CD4-positive, alpha-beta T cell (primary cell): ENCODE results near the gene KHNYN. TPM values are rescaled to one million over a fixed set of nuclear protein-coding genes. Genes with fewer than 3 reads are reported as not detected.

Source experiments
- ATAC-seq: fragments of 200-7000 bp; cut with Tn5 transposase; one replicate; pipeline ENCODE4 v1.10.0; 2022; ENCODE audit warnings: mild to moderate bottlenecking; ENCODE audit not compliant: poor library complexity
- CTCF ChIA-PET: fragments of 350-600 bp; sonication (Branson Sonifier 250); formaldehyde crosslinking; loops from one replicate; lab custom pipeline; 2021; ENCODE audit warnings: antibody characterized with exemption, inconsistent platforms; lab: Charles Lee
- POLR2A ChIA-PET: fragments of 350-600 bp; sonication (Branson Sonifier 250); formaldehyde crosslinking; loops from one replicate; lab custom pipeline; 2021; ENCODE audit warnings: antibody characterized with exemption, inconsistent platforms; lab: Charles Lee
- DNase-seq, 14 experiments: peaks; one replicate each; pipeline ENCODE4 v3.0.0-alpha.2; 2013 to 2020; ENCODE audit warnings: mixed read lengths in 2 of 14
- H3K27ac ChIP-seq, 2 donors: one replicate each; pipeline versions ENCODE4 v1.5.1 to v1.7.0; 2013; ENCODE audit warnings: low read length in 2 of 2, low read depth in 1 of 2, mild to moderate bottlenecking in 1 of 2
- H3K27me3 ChIP-seq, 2 experiments: 1 replicate in 1 of 2; 2 replicates in 1 of 2; pipeline versions ENCODE4 v1.6.1 to v1.7.0; 2013; ENCODE audit warnings: low read length in 2 of 2, control low read depth in 1 of 2, mild to moderate bottlenecking in 1 of 2, moderate library complexity in 1 of 2; ENCODE audit not compliant: insufficient read depth in 2 of 2, control insufficient read depth in 1 of 2
- H3K36me3 ChIP-seq: one replicate; pipeline ENCODE4 v1.6.1; 2013; ENCODE audit warnings: low read length, control low read depth; ENCODE audit not compliant: insufficient read depth
- H3K4me1 ChIP-seq: one replicate; pipeline ENCODE4 v1.6.1; 2013; ENCODE audit warnings: low read length, control low read depth; ENCODE audit not compliant: insufficient read depth
- H3K4me3 ChIP-seq: one replicate; pipeline ENCODE4 v1.5.1; 2013; ENCODE audit warnings: mild to moderate bottlenecking, low read length, moderate library complexity
- H3K9me3 ChIP-seq, 2 experiments: 1 replicate in 1 of 2; 2 replicates in 1 of 2; pipeline versions ENCODE4 v1.6.1 to v1.7.0; 2013; ENCODE audit warnings: low read length in 2 of 2, mild to moderate bottlenecking in 2 of 2, control low read depth in 1 of 2, moderate library complexity in 1 of 2; ENCODE audit not compliant: control insufficient read depth in 1 of 2, insufficient read depth in 1 of 2
- H3K27ac Mint-ChIP-seq: one replicate; pipeline ENCODE4 v1.8.0; 2020; ENCODE audit warnings: mixed read lengths
- H3K27me3 Mint-ChIP-seq: one replicate; pipeline ENCODE4 v1.8.0; 2021; ENCODE audit warnings: mixed read lengths
- H3K36me3 Mint-ChIP-seq: one replicate; pipeline ENCODE4 v1.8.0; 2021; ENCODE audit warnings: low read depth, mixed read lengths
- H3K4me1 Mint-ChIP-seq: one replicate; pipeline ENCODE4 v1.8.0; 2021; ENCODE audit warnings: low read depth, mixed read lengths
- H3K4me3 Mint-ChIP-seq: one replicate; pipeline ENCODE4 v1.8.0; 2020; ENCODE audit warnings: mild to moderate bottlenecking, mixed read lengths
- H3K9me3 Mint-ChIP-seq: one replicate; pipeline ENCODE4 v1.8.0; 2020; ENCODE audit warnings: mixed read lengths
- intact Hi-C, 2 experiments: fragments of 100-400 bp; cut with DNase I in 1 of 2; cut with micrococcal nuclease in 1 of 2; formaldehyde crosslinking; loops; one replicate each; pipeline versions ENCODE4 v1.15.1 to v1.9.0; 2023 to 2025; cut with DNase I, micrococcal nuclease
- total RNA-seq, 174 experiments: library from RNA in 2 of 174; stranded (reverse) in 2 of 174; gene quantifications; one replicate each; pipeline ENCODE4 v1.2.3 and lab custom pipeline; 2021 to 2026
- TF ChIP-seq, protein P1 (sequence below): fragments of 200-600 bp; IDR thresholded peaks from one replicate; pipeline ENCODE4 v1.8.0; 2022; ENCODE audit warnings: antibody characterized with exemption, mild to moderate bottlenecking

Gene KHNYN
- total RNA-seq, 2 experiments from 2014 or later = 170 to 173 TPM

DNA sequence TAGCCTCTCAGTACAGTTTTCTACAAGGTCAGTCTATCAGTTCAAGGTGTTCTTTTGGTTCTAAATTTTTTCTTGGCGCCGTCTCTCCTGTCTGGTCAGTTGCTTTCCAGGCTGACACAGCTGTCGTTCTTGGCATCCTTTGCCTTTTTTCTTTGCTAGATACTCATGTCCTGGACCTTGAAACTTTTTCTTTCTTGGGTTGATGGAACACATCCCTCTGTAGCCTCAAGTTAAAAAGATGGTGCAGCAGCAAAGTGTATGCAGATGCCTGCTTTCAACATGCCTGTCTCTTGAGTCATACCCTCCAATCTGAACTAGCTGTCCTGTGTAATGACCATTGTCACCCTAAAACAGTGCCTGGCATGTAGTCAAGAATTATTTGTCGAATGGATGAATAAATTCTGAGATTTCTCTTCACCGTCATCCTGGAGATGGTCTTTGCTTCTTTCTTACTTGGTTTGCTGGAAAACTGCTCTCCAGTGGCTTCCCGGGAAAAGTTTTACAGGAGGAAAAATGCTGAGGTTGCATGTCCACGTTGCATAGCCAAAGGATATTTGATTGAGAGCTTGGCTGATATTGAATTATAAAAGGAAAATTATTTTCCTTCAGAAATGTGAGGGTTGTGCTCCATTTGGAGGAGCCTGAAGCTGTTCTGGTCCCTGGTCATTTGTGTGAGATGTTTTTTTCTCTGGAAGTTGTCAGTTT is 26.3 kb upstream of the KHNYN start:
- Histone ChIP-seq H3K36me3 (no peaks in the 10 kb centered on the region), H3K27me3 (peaks cover 0 to 20% of the 10 kb centered on the region in 2 experiments), H3K4me1 (peaks cover 8% of the 10 kb centered on the region), H3K27ac (no peak overlapping the region), H3K9me3 (no peaks in the 10 kb centered on the region), H3K4me3 (no peak overlapping the region)
- Mint-ChIP-seq H3K36me3 (no peaks in the 10 kb centered on the region), H3K9me3 (no peaks in the 10 kb centered on the region), H3K27ac (no peak overlapping the region), H3K27me3 (peaks cover 28% of the 10 kb centered on the region), H3K4me3 (no peak overlapping the region), H3K4me1 (peaks cover 8% of the 10 kb centered on the region)
- no peak for ATAC-seq
- TF ChIP-seq, protein P1, sequence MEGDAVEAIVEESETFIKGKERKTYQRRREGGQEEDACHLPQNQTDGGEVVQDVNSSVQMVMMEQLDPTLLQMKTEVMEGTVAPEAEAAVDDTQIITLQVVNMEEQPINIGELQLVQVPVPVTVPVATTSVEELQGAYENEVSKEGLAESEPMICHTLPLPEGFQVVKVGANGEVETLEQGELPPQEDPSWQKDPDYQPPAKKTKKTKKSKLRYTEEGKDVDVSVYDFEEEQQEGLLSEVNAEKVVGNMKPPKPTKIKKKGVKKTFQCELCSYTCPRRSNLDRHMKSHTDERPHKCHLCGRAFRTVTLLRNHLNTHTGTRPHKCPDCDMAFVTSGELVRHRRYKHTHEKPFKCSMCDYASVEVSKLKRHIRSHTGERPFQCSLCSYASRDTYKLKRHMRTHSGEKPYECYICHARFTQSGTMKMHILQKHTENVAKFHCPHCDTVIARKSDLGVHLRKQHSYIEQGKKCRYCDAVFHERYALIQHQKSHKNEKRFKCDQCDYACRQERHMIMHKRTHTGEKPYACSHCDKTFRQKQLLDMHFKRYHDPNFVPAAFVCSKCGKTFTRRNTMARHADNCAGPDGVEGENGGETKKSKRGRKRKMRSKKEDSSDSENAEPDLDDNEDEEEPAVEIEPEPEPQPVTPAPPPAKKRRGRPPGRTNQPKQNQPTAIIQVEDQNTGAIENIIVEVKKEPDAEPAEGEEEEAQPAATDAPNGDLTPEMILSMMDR = no peak
- DNase-seq = no peak
- intact Hi-C loops = no loop called here
- CTCF ChIA-PET = no interaction called here
- POLR2A ChIA-PET = no interaction called here

DNA sequence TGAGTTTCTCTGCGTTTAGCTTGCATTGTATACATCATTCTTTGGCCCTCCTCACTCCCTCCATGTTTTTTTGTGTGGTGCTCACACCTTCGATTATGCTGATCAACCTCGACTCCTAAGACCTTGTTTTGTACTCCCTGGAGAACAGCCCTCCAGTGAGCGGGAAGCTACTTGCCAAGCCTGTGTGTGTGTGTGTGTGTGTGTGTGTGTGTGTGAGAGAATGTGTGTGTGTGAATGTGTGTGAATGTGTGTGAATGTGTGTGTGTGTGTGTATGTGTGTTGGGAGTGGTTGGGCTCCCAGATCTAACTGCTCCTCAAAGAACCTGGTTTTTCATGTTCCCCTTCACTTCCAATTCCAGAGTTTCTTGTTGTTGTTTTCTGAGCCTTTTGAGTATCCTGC is 24.9 kb upstream of the KHNYN start:
- Histone ChIP-seq H3K4me1 (no peaks in the 10 kb centered on the region), H3K9me3 (no peaks in the 10 kb centered on the region), H3K27me3 (peaks cover 0 to 16% of the 10 kb centered on the region in 2 experiments), H3K36me3 (no peaks in the 10 kb centered on the region), H3K27ac (no peak overlapping the region), H3K4me3 (no peak overlapping the region)
- no peak for DNase-seq
- H3K4me1 Mint-ChIP-seq = peaks cover under 1% of the 10 kb centered on the region
- H3K27ac Mint-ChIP-seq = no peak overlapping the region
- no peaks in the 10 kb centered on the region for H3K36me3 Mint-ChIP-seq
- ChIA-PET CTCF (no interaction called here), POLR2A (no interaction called here)
- TF ChIP-seq, protein P1 = no peak
- no peak overlapping the region for H3K4me3 Mint-ChIP-seq
- no peak for ATAC-seq
- H3K27me3 Mint-ChIP-seq = peaks cover 28% of the 10 kb centered on the region
- intact Hi-C loops = no loop called here
- H3K9me3 Mint-ChIP-seq = no peaks in the 10 kb centered on the region

DNA sequence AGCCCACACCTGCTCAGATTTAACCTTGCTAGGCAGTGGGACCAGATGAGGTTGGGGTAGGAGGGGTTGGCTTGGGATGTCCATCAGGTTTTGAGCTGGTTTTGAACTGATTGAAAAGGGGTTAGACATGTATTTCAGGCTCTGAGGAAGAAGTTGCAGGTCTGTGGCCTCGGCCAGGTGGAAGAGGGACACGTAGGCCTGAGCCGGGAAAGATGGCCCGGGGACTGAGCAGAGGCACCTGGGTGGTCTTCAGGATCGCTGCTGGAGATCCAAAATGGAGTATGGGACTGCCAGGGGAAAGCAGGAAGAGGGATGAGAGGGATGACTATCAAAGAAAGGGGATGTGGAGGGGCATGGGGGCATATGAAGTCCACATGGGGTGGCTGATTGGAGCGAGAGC is 23.3 kb upstream of the KHNYN start:
- H3K36me3 ChIP-seq = no peaks in the 10 kb centered on the region
- CTCF ChIA-PET = interaction anchor here (0.9 kb wide), 1 partner anchor 73 kb away, joined by 4 read pairs; no protein-coding TSS in a partner anchor
- H3K27me3 Mint-ChIP-seq = peaks cover 28% of the 10 kb centered on the region
- POLR2A ChIA-PET = no interaction called here
- H3K4me3 Mint-ChIP-seq = no peak overlapping the region
- peaks cover 0 to 12% of the 10 kb centered on the region in 2 experiments for H3K27me3 ChIP-seq
- H3K27ac Mint-ChIP-seq = no peak overlapping the region
- no peak for ATAC-seq
- no peak overlapping the region for H3K4me3 ChIP-seq
- H3K27ac ChIP-seq = no peak overlapping the region
- H3K9me3 ChIP-seq = no peaks in the 10 kb centered on the region
- no peaks in the 10 kb centered on the region for H3K4me1 ChIP-seq
- no peaks in the 10 kb centered on the region for H3K36me3 Mint-ChIP-seq
- intact Hi-C loops = no loop called here
- no peaks in the 10 kb centered on the region for H3K4me1 Mint-ChIP-seq
- no peaks in the 10 kb centered on the region for H3K9me3 Mint-ChIP-seq
- TF ChIP-seq, protein P1 = no peak
- DNase-seq = no peak
